H1 (cell line): ENCODE results near the gene COL5A1. TPM values are rescaled to one million over a fixed set of nuclear protein-coding genes. Genes with fewer than 3 reads are reported as not detected.

Experiments used
- CTCF ChIA-PET: fragments of 300-600 bp; sonication (Branson Sonifier 250); formaldehyde crosslinking; loops from one replicate; lab custom pipeline; 2021; ENCODE audit not compliant: partially characterized antibody; lab: Charles Lee
- POLR2A ChIA-PET: fragments of 300-600 bp; sonication (Branson Sonifier 250); formaldehyde crosslinking; loops from one replicate; lab custom pipeline; 2021; ENCODE audit warnings: inconsistent platforms; ENCODE audit not compliant: partially characterized antibody; lab: Charles Lee
- DNase-seq, 2 experiments: peaks; one replicate each; pipeline versions ENCODE4 v3.0.0 to v3.0.0-alpha.2; 2010 to 2022; ENCODE audit warnings: low spot score in 2 of 2, low read depth in 1 of 2, mixed read lengths in 1 of 2
- FAIRE-seq: peaks from 2 replicates; lab custom pipeline; 2011; peaks lifted over from hg19 to GRCh38; lab: Jason Lieb, UNC
- H2AFZ ChIP-seq: 2 replicates; pipeline ENCODE4 v1.8.1; 2012; ENCODE audit warnings: low read length, inconsistent platforms
- H2AK5ac ChIP-seq: 2 replicates; pipeline ENCODE4 v1.6.1; 2013; ENCODE audit warnings: low read depth, low read length
- H2BK120ac ChIP-seq: replicated peaks from 2 replicates; pipeline ENCODE3; 2013; ENCODE audit warnings: low read depth, low read length, inconsistent platforms
- H2BK12ac ChIP-seq: 2 replicates; pipeline ENCODE4 v1.6.1; 2013; ENCODE audit warnings: low read depth, low read length
- H2BK15ac ChIP-seq: 2 replicates; pipeline ENCODE4 v1.6.1; 2013; ENCODE audit warnings: low read length
- H2BK20ac ChIP-seq: 2 replicates; pipeline ENCODE4 v1.6.1; 2013; ENCODE audit warnings: low read length
- H2BK5ac ChIP-seq: 2 replicates; pipeline ENCODE4 v1.6.1; 2013; ENCODE audit warnings: low read depth, low read length
- H3K14ac ChIP-seq: 2 replicates; pipeline ENCODE4 v1.6.1; 2013; ENCODE audit warnings: inconsistent platforms; ENCODE audit not compliant: insufficient read length
- H3K18ac ChIP-seq: 2 replicates; pipeline ENCODE4 v1.6.1; 2013; ENCODE audit warnings: low read length; ENCODE audit errors: extremely low read depth
- H3K23ac ChIP-seq: 2 replicates; pipeline ENCODE4 v1.6.1; 2013; ENCODE audit warnings: inconsistent platforms; ENCODE audit not compliant: insufficient read length
- H3K23me2 ChIP-seq: 2 replicates; pipeline ENCODE4 v1.6.1; 2013; ENCODE audit warnings: low read depth, low read length
- H3K27ac ChIP-seq: 2 replicates; pipeline ENCODE4 v1.6.1; 2011; ENCODE audit warnings: low read depth, low read length, inconsistent platforms
- H3K27me3 ChIP-seq, 4 experiments: replicated peaks in 1 of 4; 1 replicate in 1 of 4; 2 replicates in 3 of 4; pipeline versions ENCODE4 v1.6.1 to v1.8.1; 2011 to 2013; ENCODE audit warnings: low read length in 3 of 4, mild to moderate bottlenecking in 3 of 4, inconsistent platforms in 2 of 4, mixed read lengths in 2 of 4, moderate library complexity in 1 of 4; ENCODE audit not compliant: control insufficient read depth in 3 of 4, insufficient read depth in 3 of 4; ENCODE audit errors: extremely low read depth in 1 of 4
- H3K36me3 ChIP-seq, 4 experiments: 2 replicates each; pipeline versions ENCODE4 v1.6.1 to v1.8.1; 2011 to 2013; ENCODE audit warnings: mild to moderate bottlenecking in 4 of 4, low read length in 3 of 4, moderate library complexity in 2 of 4, control low read depth in 1 of 4, inconsistent platforms in 1 of 4; ENCODE audit not compliant: insufficient read depth in 4 of 4, control insufficient read depth in 2 of 4
- H3K4ac ChIP-seq: replicated peaks from 2 replicates; pipeline ENCODE3; 2013; ENCODE audit warnings: low read length, low read depth, mixed read lengths, inconsistent platforms; ENCODE audit not compliant: insufficient read length
- H3K4me1 ChIP-seq, 4 experiments: replicated peaks in 1 of 4; 1 replicate in 1 of 4; 2 replicates in 3 of 4; pipeline versions ENCODE4 v1.6.1 to v1.8.1; 2011 to 2013; ENCODE audit warnings: low read length in 3 of 4, inconsistent platforms in 2 of 4, mixed read lengths in 1 of 4; ENCODE audit not compliant: insufficient read depth in 4 of 4, control insufficient read depth in 3 of 4
- H3K4me2 ChIP-seq, 2 experiments: 2 replicates each; pipeline versions ENCODE4 v1.6.1 to v1.8.1; 2011 to 2013; ENCODE audit warnings: low read depth in 2 of 2, low read length in 2 of 2, control low read depth in 1 of 2, inconsistent platforms in 1 of 2, mild to moderate bottlenecking in 1 of 2; ENCODE audit not compliant: insufficient read depth in 1 of 2
- H3K4me3 ChIP-seq, 4 experiments: fragments of 200-600, 300-600 bp in 1 of 4; sonication (generic), shearing (Covaris generic), sonication (Bioruptor Twin) in 1 of 4; 2 replicates each; pipeline versions ENCODE4 v1.5.1 to v1.8.1; 2011 to 2016; ENCODE audit warnings: low read length in 4 of 4, low read depth in 3 of 4, control low read depth in 2 of 4, inconsistent platforms in 2 of 4, mild to moderate bottlenecking in 2 of 4, mixed read lengths in 1 of 4, moderate library complexity in 1 of 4; ENCODE audit not compliant: insufficient read depth in 2 of 4; ENCODE audit errors: extremely low read depth in 1 of 4
- H3K56ac ChIP-seq: replicated peaks from 2 replicates; pipeline ENCODE3; 2013; ENCODE audit warnings: low read depth, mild to moderate bottlenecking, mixed read lengths, low read length, inconsistent platforms; ENCODE audit not compliant: insufficient read length
- H3K79me1 ChIP-seq: 2 replicates; pipeline ENCODE4 v1.6.1; 2013; ENCODE audit warnings: low read depth, low read length, control low read depth
- H3K79me2 ChIP-seq, 2 experiments: 2 replicates each; pipeline versions ENCODE4 v1.6.1 to v1.8.1; 2012 to 2013; ENCODE audit warnings: low read length in 2 of 2, mild to moderate bottlenecking in 2 of 2, inconsistent platforms in 1 of 2; ENCODE audit not compliant: insufficient read depth in 2 of 2, control insufficient read depth in 1 of 2
- H3K9ac ChIP-seq, 4 experiments: replicated peaks in 1 of 4; 1 replicate in 1 of 4; 2 replicates in 3 of 4; pipeline versions ENCODE4 v1.6.1 to v1.8.1; 2011 to 2013; ENCODE audit warnings: low read depth in 3 of 4, low read length in 3 of 4, control low read depth in 2 of 4, mild to moderate bottlenecking in 2 of 4, moderate library complexity in 2 of 4, inconsistent platforms in 1 of 4; ENCODE audit errors: extremely low read depth in 1 of 4
- H3K9me3 ChIP-seq, 2 experiments: 2 replicates each; pipeline versions ENCODE4 v1.6.1 to v1.8.1; 2012 to 2013; ENCODE audit warnings: mild to moderate bottlenecking in 2 of 2, moderate library complexity in 2 of 2, control low read depth in 1 of 2, inconsistent platforms in 1 of 2, low read depth in 1 of 2, low read length in 1 of 2, mixed read lengths in 1 of 2; ENCODE audit not compliant: insufficient read depth in 2 of 2
- H4K20me1 ChIP-seq, 2 experiments: replicated peaks in 1 of 2; 2 replicates each; pipeline versions ENCODE3 to v1.8.1; 2011 to 2013; ENCODE audit warnings: inconsistent platforms in 2 of 2, low read length in 2 of 2, mild to moderate bottlenecking in 1 of 2; ENCODE audit not compliant: insufficient read depth in 2 of 2, control insufficient read depth in 1 of 2
- H4K5ac ChIP-seq: 2 replicates; pipeline ENCODE4 v1.6.1; 2013; ENCODE audit warnings: low read length, low read depth, mixed read lengths, inconsistent platforms; ENCODE audit not compliant: insufficient read length
- H4K8ac ChIP-seq: 2 replicates; pipeline ENCODE4 v1.8.0; 2013; ENCODE audit warnings: mild to moderate bottlenecking, moderate library complexity, low read length, inconsistent platforms; ENCODE audit not compliant: insufficient read depth; ENCODE audit errors: extremely low read depth
- H4K91ac ChIP-seq: replicated peaks from 2 replicates; pipeline ENCODE3; 2013; ENCODE audit warnings: low read length, mixed read lengths, inconsistent platforms; ENCODE audit not compliant: insufficient read length
- E2F6 ChIP-seq: IDR thresholded peaks from 2 replicates; pipeline ENCODE4 v1.6.1; 2012; ENCODE audit warnings: inconsistent platforms
- JUN ChIP-seq: IDR thresholded peaks from 2 replicates; pipeline ENCODE4 v1.6.1; 2011; ENCODE audit warnings: low read depth, mild to moderate bottlenecking, improper control_type of control experiment, low read length
- NRF1 ChIP-seq: IDR thresholded peaks from 2 replicates; pipeline ENCODE4 v1.6.1; 2011; ENCODE audit warnings: mild to moderate bottlenecking, low read depth, low read length, improper control_type of control experiment
- SIX5 ChIP-seq: IDR thresholded peaks from 2 replicates; pipeline ENCODE4 v1.6.1; 2011; ENCODE audit warnings: mild to moderate bottlenecking, low read depth, low read length
- SRF ChIP-seq: IDR thresholded peaks from 2 replicates; pipeline ENCODE4 v1.6.1; 2011; ENCODE audit warnings: mild to moderate bottlenecking, low read depth, low read length, moderate library complexity
- TEAD4 ChIP-seq: IDR thresholded peaks from 2 replicates; pipeline ENCODE4 v1.6.1; 2012; ENCODE audit warnings: low read depth, low read length, inconsistent platforms, mixed read lengths
- WGBS, 2 experiments: shearing (Covaris generic) in 1 of 2; methylation state at CpG; one replicate each; pipeline versions ENCODE4 v1.1.6 to v1.1.7; 2013 to 2015; ENCODE audit warnings: low lambda C conversion rate in 2 of 2, mixed read lengths in 2 of 2, inconsistent platforms in 1 of 2, low coverage in 1 of 2, missing lambda C conversion rate in 1 of 2; ENCODE audit not compliant: insufficient replicate concordance in 2 of 2, insufficient coverage in 1 of 2, insufficient read length in 1 of 2; ENCODE audit errors: extremely low coverage in 1 of 2, missing lambda C conversion rate in 1 of 2; 5-methylcytosine and 5-hydroxymethylcytosine counted together
- polyA plus RNA-seq, 7 experiments: library from polyadenylated mRNA; depleted of rRNA in 3 of 7; stranded (reverse) in 5 of 7; unstranded in 2 of 7; fragments of >200 nt in 5 of 7; fragments of 200-250 nt in 2 of 7; gene quantifications; 1 replicate in 5 of 7; 2 replicates in 1 of 7; 4 replicates in 1 of 7; pipeline versions ENCODE4 v1.2.1 to v1.2.3, GENCODE V29; 2011 to 2013; ENCODE audit warnings: missing spikeins in 2 of 7, mixed read lengths in 2 of 7
- total RNA-seq: library from RNA; stranded (reverse); fragmentation: NEBNext Ultra II Directional; extraction: Animal tissue kit (Norgen Biotek cat#: 25700); gene quantifications from 2 replicates; pipeline ENCODE4 v1.2.1, GENCODE V29; 2021

Gene COL5A1
- total and polyA plus RNA-seq, 2 of the 8 experiments (the other 6 are each of a cell fraction or from before 2014, with no cell fraction given) = 3.8 to 12.0 TPM

GRCh38 chr9:134891053-134891452 is 249.4 kb downstream of the COL5A1 start:
- Histone ChIP-seq H4K8ac (no peak overlapping the region), H3K4me1 (no peaks in the 10 kb centered on the region), H3K14ac (no peak overlapping the region), H2BK120ac (no peak overlapping the region), H4K20me1 (no peaks in the 10 kb centered on the region), H3K18ac (no peak overlapping the region), H3K56ac (no peak overlapping the region), H2BK12ac (no peak overlapping the region), H2AFZ (no peak overlapping the region), H3K27me3 (no peaks in the 10 kb centered on the region), H3K4me3 (no peak overlapping the region), H3K79me1 (no peaks in the 10 kb centered on the region), H2BK5ac (no peak overlapping the region), H2AK5ac (no peak overlapping the region), H2BK15ac (no peak overlapping the region), H3K23me2 (no peaks in the 10 kb centered on the region), H3K23ac (no peak overlapping the region), H3K9ac (no peak overlapping the region), H3K4ac (no peak overlapping the region), H3K36me3 (no peaks in the 10 kb centered on the region), H3K4me2 (no peak overlapping the region), H3K9me3 (peaks cover 11 to 14% of the 10 kb centered on the region in 2 experiments; a peak in 3 of 4 replicates), H2BK20ac (no peak overlapping the region), H4K91ac (no peak overlapping the region), H3K27ac (no peak overlapping the region), H3K79me2 (no peaks in the 10 kb centered on the region), H4K5ac (no peak overlapping the region)
- peak in 1 of 2 experiments; percentile 28 for DNase-seq
- FAIRE-seq = no peak
- WGBS, 2 experiments = 89% methylated on average over 8 of the region's 8 CpGs; no CpG with 5 or more reads in 1 of the 2 experiments
- POLR2A ChIA-PET = no interaction called here
- TF ChIP-seq TEAD4 (no peak), E2F6 (no peak), NRF1 (no peak), SRF (no peak), SIX5 (no peak), JUN (no peak)
- CTCF ChIA-PET = interaction anchor here (0.6 kb wide), 1 partner anchor 1395 kb away, joined by 3 read pairs; no protein-coding TSS in a partner anchor
